Neural cell (in vitro differentiated cells): ENCODE data around the gene GIMD1. TPM values are rescaled to one million over a fixed set of nuclear protein-coding genes. Genes with fewer than 3 reads are reported as not detected.
"Not testable (repeated sequence)": the region's sequence is repeated elsewhere in the genome, so short reads cannot be mapped to it uniquely, and the experiment has no call there.

Source experiments
- H2AFZ ChIP-seq: fragments of 200-600, 300-800 bp; sonication (generic), shearing (Covaris generic); 2 replicates; pipeline ENCODE4 v1.6.0; 2014; ENCODE audit warnings: low read depth, mild to moderate bottlenecking, antibody characterized with exemption, low read length, moderate library complexity
- H3F3A ChIP-seq: fragments of 200-600 bp; shearing (Covaris generic); 2 replicates; pipeline ENCODE4 v1.6.1; 2016; ENCODE audit warnings: mild to moderate bottlenecking, moderate library complexity, mixed read lengths, antibody characterized with exemption, low read length; ENCODE audit not compliant: insufficient read depth, poor library complexity, severe bottlenecking
- H3K27ac ChIP-seq: fragments of 200-600, 300-800 bp; sonication (generic), shearing (Covaris generic); 2 replicates; pipeline ENCODE4 v1.5.1; 2014; ENCODE audit warnings: mild to moderate bottlenecking, low read length, moderate library complexity
- H3K27me3 ChIP-seq: fragments of 300-800, 200-600 bp; sonication (generic), shearing (Covaris generic); 2 replicates; pipeline ENCODE4 v1.6.0; 2014; ENCODE audit warnings: mild to moderate bottlenecking, low read depth, low read length, moderate library complexity; ENCODE audit not compliant: insufficient read depth
- H3K36me3 ChIP-seq: fragments of 300-800, 200-600 bp; sonication (generic), shearing (Covaris generic); 2 replicates; pipeline ENCODE4 v1.5.1; 2014; ENCODE audit warnings: mild to moderate bottlenecking, antibody characterized with exemption, low read length, moderate library complexity; ENCODE audit not compliant: insufficient read depth
- H3K4me2 ChIP-seq: fragments of 300-800, 200-600 bp; sonication (generic), shearing (Covaris generic); 2 replicates; pipeline ENCODE4 v1.6.0; 2014; ENCODE audit warnings: mild to moderate bottlenecking, low read length
- H3K4me3 ChIP-seq: fragments of 300-800, 200-600 bp; sonication (generic), shearing (Covaris generic); 2 replicates; pipeline ENCODE4 v1.5.1; 2014; ENCODE audit warnings: mild to moderate bottlenecking, low read length, moderate library complexity
- H3K79me2 ChIP-seq: fragments of 200-600 bp; shearing (Covaris generic); replicated peaks from 2 replicates; pipeline ENCODE4 v1.6.0; 2014; ENCODE audit warnings: mild to moderate bottlenecking, low read length, moderate library complexity; ENCODE audit not compliant: insufficient read depth
- H3K9ac ChIP-seq: fragments of 300-800, 200-600 bp; sonication (generic), shearing (Covaris generic); 2 replicates; pipeline ENCODE4 v1.6.1; 2016; ENCODE audit warnings: mild to moderate bottlenecking, low read length, mixed read lengths
- H3K9me2 ChIP-seq: fragments of 200-600 bp; shearing (Covaris generic); 2 replicates; pipeline ENCODE4 v1.6.1; 2016; ENCODE audit warnings: mild to moderate bottlenecking, low read length, mixed read lengths; ENCODE audit not compliant: insufficient read depth
- H3K9me3 ChIP-seq: fragments of 200-600, 300-800 bp; sonication (generic), shearing (Covaris generic); 2 replicates; pipeline ENCODE4 v1.6.1; 2016; ENCODE audit warnings: mild to moderate bottlenecking, mixed run types, low read length, moderate library complexity, mixed read lengths
- H4K20me1 ChIP-seq: fragments of 200-600 bp; shearing (Covaris generic); 2 replicates; pipeline ENCODE4 v1.6.1; 2016; ENCODE audit warnings: mild to moderate bottlenecking, mixed run types; ENCODE audit not compliant: insufficient read depth
- EP300 ChIP-seq: fragments of 450-650 bp; conservative IDR thresholded peaks from 2 replicates; pipeline ENCODE4 v1.6.1; 2014; ENCODE audit warnings: antibody characterized with exemption, mild to moderate bottlenecking, moderate library complexity; ENCODE audit not compliant: poor library complexity, severe bottlenecking
- EZH2 ChIP-seq: fragments of 200-600, 300-800 bp; shearing (Covaris generic), sonication (generic); IDR thresholded peaks from 2 replicates; pipeline ENCODE4 v1.6.1; 2014; ENCODE audit warnings: antibody characterized with exemption, low read length, borderline replicate concordance, mild to moderate bottlenecking; ENCODE audit not compliant: insufficient read depth, poor library complexity, severe bottlenecking
- RAD21 ChIP-seq: fragments of 450-650 bp; conservative IDR thresholded peaks from 2 replicates; pipeline ENCODE4 v1.6.1; 2014; ENCODE audit warnings: antibody characterized with exemption, mild to moderate bottlenecking, moderate library complexity
- TAF1 ChIP-seq: IDR thresholded peaks from 2 replicates; pipeline ENCODE4 v1.6.1; 2012; ENCODE audit warnings: low read depth
- polyA plus RNA-seq: library from polyadenylated mRNA; depleted of rRNA; stranded (reverse); fragments of >200 nt; gene quantifications from 2 replicates; pipeline ENCODE4 v1.2.3, GENCODE V29; 2014
- TF ChIP-seq, protein P1 (sequence below): IDR thresholded peaks from 2 replicates; pipeline ENCODE4 v1.6.1; 2012; ENCODE audit warnings: borderline replicate concordance
- TF ChIP-seq, protein P2 (sequence below): fragments of 450-650 bp; IDR thresholded peaks from 2 replicates; pipeline ENCODE4 v1.5.1; 2014; ENCODE audit warnings: antibody characterized with exemption, mild to moderate bottlenecking, moderate library complexity; ENCODE audit not compliant: poor library complexity, severe bottlenecking

The GIMD1 gene
- polyA plus RNA-seq, 1 donor from 2014 or later, result not detected

DNA sequence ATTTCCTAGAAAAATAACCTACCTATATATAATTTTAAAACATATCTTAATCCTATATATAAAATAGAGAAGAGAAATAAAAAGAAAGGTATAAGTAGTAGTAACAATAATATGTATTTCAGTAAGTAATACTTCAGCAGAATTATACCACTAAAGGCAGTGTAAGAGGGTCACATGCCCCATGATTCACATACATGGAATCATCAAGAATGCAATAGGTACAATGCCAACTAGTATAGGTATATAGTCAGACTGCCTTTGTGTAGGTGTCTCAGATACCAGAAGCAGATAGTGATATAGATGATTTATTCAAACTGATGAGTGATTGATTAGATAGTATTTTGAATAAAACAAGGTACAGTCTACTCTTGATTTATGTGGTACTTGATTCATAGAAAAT is 42.8 kb downstream of the GIMD1 start:
- TF ChIP-seq, protein P1, sequence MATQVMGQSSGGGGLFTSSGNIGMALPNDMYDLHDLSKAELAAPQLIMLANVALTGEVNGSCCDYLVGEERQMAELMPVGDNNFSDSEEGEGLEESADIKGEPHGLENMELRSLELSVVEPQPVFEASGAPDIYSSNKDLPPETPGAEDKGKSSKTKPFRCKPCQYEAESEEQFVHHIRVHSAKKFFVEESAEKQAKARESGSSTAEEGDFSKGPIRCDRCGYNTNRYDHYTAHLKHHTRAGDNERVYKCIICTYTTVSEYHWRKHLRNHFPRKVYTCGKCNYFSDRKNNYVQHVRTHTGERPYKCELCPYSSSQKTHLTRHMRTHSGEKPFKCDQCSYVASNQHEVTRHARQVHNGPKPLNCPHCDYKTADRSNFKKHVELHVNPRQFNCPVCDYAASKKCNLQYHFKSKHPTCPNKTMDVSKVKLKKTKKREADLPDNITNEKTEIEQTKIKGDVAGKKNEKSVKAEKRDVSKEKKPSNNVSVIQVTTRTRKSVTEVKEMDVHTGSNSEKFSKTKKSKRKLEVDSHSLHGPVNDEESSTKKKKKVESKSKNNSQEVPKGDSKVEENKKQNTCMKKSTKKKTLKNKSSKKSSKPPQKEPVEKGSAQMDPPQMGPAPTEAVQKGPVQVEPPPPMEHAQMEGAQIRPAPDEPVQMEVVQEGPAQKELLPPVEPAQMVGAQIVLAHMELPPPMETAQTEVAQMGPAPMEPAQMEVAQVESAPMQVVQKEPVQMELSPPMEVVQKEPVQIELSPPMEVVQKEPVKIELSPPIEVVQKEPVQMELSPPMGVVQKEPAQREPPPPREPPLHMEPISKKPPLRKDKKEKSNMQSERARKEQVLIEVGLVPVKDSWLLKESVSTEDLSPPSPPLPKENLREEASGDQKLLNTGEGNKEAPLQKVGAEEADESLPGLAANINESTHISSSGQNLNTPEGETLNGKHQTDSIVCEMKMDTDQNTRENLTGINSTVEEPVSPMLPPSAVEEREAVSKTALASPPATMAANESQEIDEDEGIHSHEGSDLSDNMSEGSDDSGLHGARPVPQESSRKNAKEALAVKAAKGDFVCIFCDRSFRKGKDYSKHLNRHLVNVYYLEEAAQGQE, result no peak
- TF ChIP-seq EZH2 (no peak), EP300 (no peak)
- TF ChIP-seq, protein P2, sequence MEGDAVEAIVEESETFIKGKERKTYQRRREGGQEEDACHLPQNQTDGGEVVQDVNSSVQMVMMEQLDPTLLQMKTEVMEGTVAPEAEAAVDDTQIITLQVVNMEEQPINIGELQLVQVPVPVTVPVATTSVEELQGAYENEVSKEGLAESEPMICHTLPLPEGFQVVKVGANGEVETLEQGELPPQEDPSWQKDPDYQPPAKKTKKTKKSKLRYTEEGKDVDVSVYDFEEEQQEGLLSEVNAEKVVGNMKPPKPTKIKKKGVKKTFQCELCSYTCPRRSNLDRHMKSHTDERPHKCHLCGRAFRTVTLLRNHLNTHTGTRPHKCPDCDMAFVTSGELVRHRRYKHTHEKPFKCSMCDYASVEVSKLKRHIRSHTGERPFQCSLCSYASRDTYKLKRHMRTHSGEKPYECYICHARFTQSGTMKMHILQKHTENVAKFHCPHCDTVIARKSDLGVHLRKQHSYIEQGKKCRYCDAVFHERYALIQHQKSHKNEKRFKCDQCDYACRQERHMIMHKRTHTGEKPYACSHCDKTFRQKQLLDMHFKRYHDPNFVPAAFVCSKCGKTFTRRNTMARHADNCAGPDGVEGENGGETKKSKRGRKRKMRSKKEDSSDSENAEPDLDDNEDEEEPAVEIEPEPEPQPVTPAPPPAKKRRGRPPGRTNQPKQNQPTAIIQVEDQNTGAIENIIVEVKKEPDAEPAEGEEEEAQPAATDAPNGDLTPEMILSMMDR, result no peak
- no peaks in the 10 kb centered on the region for H3F3A ChIP-seq
- H3K9ac ChIP-seq, result no peak overlapping the region
- no peaks in the 10 kb centered on the region for H3K27me3 ChIP-seq
- H3K4me3 ChIP-seq, result no peak overlapping the region
- no peak overlapping the region for H3K27ac ChIP-seq
- H2AFZ ChIP-seq, result no peak overlapping the region
- no peaks in the 10 kb centered on the region for H3K9me3 ChIP-seq
- H3K79me2 ChIP-seq, result no peaks in the 10 kb centered on the region
- H3K36me3 ChIP-seq, result peaks cover 25% of the 10 kb centered on the region
- no peak overlapping the region for H3K4me2 ChIP-seq
- no peaks in the 10 kb centered on the region for H3K9me2 ChIP-seq
- H4K20me1 ChIP-seq, result no peaks in the 10 kb centered on the region

DNA sequence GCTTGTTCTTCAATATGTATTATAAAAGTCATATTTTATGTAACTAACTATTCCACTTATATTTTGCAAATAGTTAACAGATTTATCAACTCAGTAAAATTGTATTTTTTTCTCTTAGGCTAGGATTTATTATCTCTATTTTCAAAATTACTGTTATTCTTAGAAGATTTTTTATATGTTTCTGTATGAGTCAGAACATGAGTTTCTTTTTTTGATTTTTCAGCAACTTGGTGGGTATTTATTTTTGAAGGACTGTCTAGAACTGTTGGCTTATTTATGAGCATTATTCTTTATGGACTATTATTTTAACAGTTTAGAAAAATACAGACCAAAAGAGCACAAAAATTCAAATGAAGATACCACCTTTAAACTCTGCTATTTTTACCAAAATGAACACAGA is 45.5 kb downstream of the GIMD1 start:
- Histone ChIP-seq H3F3A (no peaks in the 10 kb centered on the region), H3K9me3 (no peaks in the 10 kb centered on the region), H3K27ac (no peak overlapping the region), H3K27me3 (no peaks in the 10 kb centered on the region), H3K9ac (no peak overlapping the region), H3K4me2 (no peak overlapping the region), H3K9me2 (no peaks in the 10 kb centered on the region), H4K20me1 (no peaks in the 10 kb centered on the region), H3K4me3 (no peak overlapping the region), H3K36me3 (peaks cover 19% of the 10 kb centered on the region), H3K79me2 (peaks cover 24% of the 10 kb centered on the region), H2AFZ (no peak overlapping the region)
- TF ChIP-seq EP300, result no peak
- TF ChIP-seq EZH2, result no peak
- no peak for TF ChIP-seq TAF1
- TF ChIP-seq RAD21, result no peak

DNA sequence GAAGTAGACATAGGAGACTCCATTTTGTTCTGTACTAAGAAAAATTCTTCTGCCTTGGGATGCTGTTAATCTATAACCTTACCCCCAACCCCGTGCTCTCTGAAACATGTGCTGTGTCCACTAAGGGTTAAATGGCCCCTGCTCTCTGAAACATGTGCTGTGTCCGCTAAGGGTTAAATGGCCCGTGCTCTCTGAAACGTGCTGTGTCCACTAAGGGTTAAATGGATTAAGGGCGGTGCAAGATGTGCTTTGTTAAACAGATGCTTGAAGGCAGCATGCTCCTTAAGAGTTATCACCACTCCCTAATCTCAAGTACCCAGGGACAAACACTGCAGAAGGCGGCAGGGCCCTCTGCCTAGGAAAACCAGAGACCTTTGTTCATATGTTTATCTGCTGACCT is 46.8 kb downstream of the GIMD1 start:
- H3K4me3 ChIP-seq, H4K20me1 ChIP-seq, H2AFZ ChIP-seq, H3F3A ChIP-seq, H3K27me3 ChIP-seq, H3K9me2 ChIP-seq, H3K4me2 ChIP-seq, H3K9me3 ChIP-seq, H3K9ac ChIP-seq, H3K36me3 ChIP-seq, H3K27ac ChIP-seq: not testable (repeated sequence)
- H3K79me2 ChIP-seq, result peaks cover 35% of the 10 kb centered on the region

DNA sequence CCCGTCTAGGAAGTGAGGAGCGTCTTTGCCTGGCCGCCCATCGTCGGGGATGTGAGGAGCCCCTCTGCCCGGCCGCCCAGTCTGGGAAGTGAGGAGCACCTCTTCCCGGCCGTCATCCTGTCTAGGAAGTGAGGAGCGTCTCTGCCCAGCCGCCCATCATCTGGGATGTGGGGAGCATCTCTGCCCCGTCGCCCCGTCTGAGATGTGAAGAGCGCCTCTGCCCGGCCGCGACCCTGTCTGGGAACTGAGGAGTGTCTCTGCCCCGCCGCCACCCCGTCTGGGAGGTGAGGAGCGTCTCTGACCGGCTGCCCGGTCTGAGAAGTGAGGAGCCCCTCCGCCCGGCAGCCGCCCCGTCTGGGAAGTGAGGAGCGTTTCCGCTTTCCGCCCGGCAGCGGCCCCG is 47.4 kb downstream of the GIMD1 start:
- not testable (repeated sequence) for H3K4me2 ChIP-seq, H3K27me3 ChIP-seq, H3K27ac ChIP-seq, H3K9me2 ChIP-seq, H3K9ac ChIP-seq, H4K20me1 ChIP-seq, H3K4me3 ChIP-seq, H3K36me3 ChIP-seq, H2AFZ ChIP-seq, H3F3A ChIP-seq, H3K9me3 ChIP-seq
- H3K79me2 ChIP-seq, result peaks cover 35% of the 10 kb centered on the region
